Caco-2 (cell line): ENCODE data around the gene SMARCD3. TPM values are rescaled to one million over a fixed set of nuclear protein-coding genes. Genes with fewer than 3 reads are reported as not detected.

Experiments used
- BruUV-seq: library from RNA; stranded (reverse); fragments of 400-500 nt; replicated peaks from 2 replicates; lab custom pipeline; 2021; lab: Mats Ljungman, UMichigan
- CTCF ChIA-PET: fragments of 300-600 bp; sonication (Branson Sonifier 250); formaldehyde crosslinking; loops from one replicate; lab custom pipeline; 2022; ENCODE audit warnings: antibody characterized with exemption; lab: Charles Lee
- POLR2A ChIA-PET: fragments of 300-600 bp; sonication (Branson Sonifier 250); formaldehyde crosslinking; loops from one replicate; lab custom pipeline; 2022; ENCODE audit warnings: antibody characterized with exemption; lab: Charles Lee
- DNase-seq, 2 experiments: peaks; one replicate each; pipeline versions ENCODE4 v3.0.0 to v3.0.0-alpha.2; 2020 to 2022
- H3K27me3 ChIP-seq: replicated peaks from 2 replicates; pipeline ENCODE4 v1.6.0; 2011; ENCODE audit warnings: low read length; ENCODE audit not compliant: control insufficient read depth, insufficient read depth
- H3K36me3 ChIP-seq: 2 replicates; pipeline ENCODE4 v1.5.1; 2011; ENCODE audit warnings: low read length; ENCODE audit not compliant: control insufficient read depth, insufficient read depth
- H3K4me1 ChIP-seq: fragments of 250-450 bp; sonication (Bioruptor Pico); 2 replicates; pipeline ENCODE4 v1.5.1; 2020; ENCODE audit warnings: mild to moderate bottlenecking
- H3K4me3 ChIP-seq: 2 replicates; pipeline ENCODE4 v1.5.1; 2011; ENCODE audit warnings: low read depth, mild to moderate bottlenecking, control low read depth, low read length
- H3K9me3 ChIP-seq: fragments of 250-450 bp; sonication (Bioruptor Pico); 2 replicates; pipeline ENCODE4 v1.5.1; 2020; ENCODE audit warnings: mild to moderate bottlenecking, moderate library complexity
- H3K27ac Mint-ChIP-seq: one replicate; pipeline ENCODE4 v1.8.0; 2022; ENCODE audit warnings: mixed read lengths; ENCODE audit not compliant: unreplicated experiment
- H3K27me3 Mint-ChIP-seq: one replicate; pipeline ENCODE4 v1.8.0; 2022; ENCODE audit warnings: mixed read lengths; ENCODE audit not compliant: insufficient read depth, unreplicated experiment
- H3K36me3 Mint-ChIP-seq: one replicate; pipeline ENCODE4 v1.8.0; 2022; ENCODE audit warnings: mild to moderate bottlenecking, mixed read lengths; ENCODE audit not compliant: insufficient read depth, unreplicated experiment
- H3K4me1 Mint-ChIP-seq: one replicate; pipeline ENCODE4 v1.8.0; 2022; ENCODE audit warnings: low read depth, mixed read lengths; ENCODE audit not compliant: unreplicated experiment
- H3K4me3 Mint-ChIP-seq: one replicate; pipeline ENCODE4 v1.8.0; 2022; ENCODE audit warnings: mild to moderate bottlenecking, moderate library complexity, mixed read lengths; ENCODE audit not compliant: unreplicated experiment
- H3K9me3 Mint-ChIP-seq: one replicate; pipeline ENCODE4 v1.8.0; 2022; ENCODE audit warnings: mixed read lengths; ENCODE audit not compliant: unreplicated experiment
- intact Hi-C: fragments of 100-400 bp; cut with micrococcal nuclease; formaldehyde crosslinking; loops from one replicate; pipeline ENCODE4 v1.10.0; 2022; ENCODE audit not compliant: unreplicated experiment
- total RNA-seq: library from RNA; stranded (reverse); gene quantifications from 2 replicates; pipeline ENCODE4 v1.2.3, GENCODE V29; 2022
- TF ChIP-seq, protein P1 (sequence below), 2 experiments: fragments of 200-600 bp in 1 of 2; IDR thresholded peaks; 1 replicate in 1 of 2; 2 replicates in 1 of 2; pipeline versions ENCODE4 v1.5.1 to v1.8.0; 2011 to 2022; ENCODE audit warnings: antibody characterized with exemption in 1 of 2, control low read depth in 1 of 2, inconsistent platforms in 1 of 2, low read depth in 1 of 2, low read length in 1 of 2, mild to moderate bottlenecking in 1 of 2, moderate library complexity in 1 of 2; ENCODE audit not compliant: insufficient read depth in 1 of 2, severe bottlenecking in 1 of 2, unreplicated experiment in 1 of 2

SMARCD3 gene
- total RNA-seq, 1 experiment from 2014 or later = 27.8 TPM

DNA sequence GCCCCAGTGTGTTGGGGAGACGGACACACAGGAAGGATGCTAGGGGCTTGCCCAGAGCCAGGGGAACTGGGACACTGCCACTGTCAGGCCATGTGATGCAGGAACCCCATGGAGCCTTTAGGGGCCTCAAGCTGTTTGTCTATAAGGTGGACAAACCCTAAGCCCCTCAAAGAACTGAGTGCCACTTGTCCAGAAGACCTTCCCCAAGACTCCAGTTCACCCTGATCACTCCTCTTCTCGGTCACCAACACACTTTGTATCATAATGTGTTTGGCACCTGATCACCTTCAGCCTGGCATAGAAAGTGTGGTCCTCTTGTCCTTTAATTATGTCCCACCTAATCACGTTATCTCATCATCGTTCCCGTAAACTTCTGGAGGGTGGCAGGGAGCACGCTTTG is 38.9 kb downstream of the SMARCD3 start:
- Mint-ChIP-seq H3K27ac (no peak overlapping the region), H3K4me1 (peaks cover 8% of the 10 kb centered on the region), H3K4me3 (no peak overlapping the region), H3K27me3 (peaks cover 16% of the 10 kb centered on the region), H3K36me3 (peaks cover 27% of the 10 kb centered on the region), H3K9me3 (no peaks in the 10 kb centered on the region)
- Histone ChIP-seq H3K36me3 (no peaks in the 10 kb centered on the region), H3K9me3 (no peaks in the 10 kb centered on the region), H3K4me1 (no peaks in the 10 kb centered on the region), H3K4me3 (no peak overlapping the region), H3K27me3 (no peaks in the 10 kb centered on the region; the same call in 1 of the 2 replicates)
- no peak for DNase-seq
- BruUV-seq = no TSS peak
- ChIA-PET CTCF (interaction anchor here (0.6 to 1.3 kb wide), 2 partner anchors 35 to 1423 kb away, joined by 3 read pairs; no protein-coding TSS in a partner anchor), POLR2A (no interaction called here)
- intact Hi-C loops = no loop called here
- TF ChIP-seq, protein P1, sequence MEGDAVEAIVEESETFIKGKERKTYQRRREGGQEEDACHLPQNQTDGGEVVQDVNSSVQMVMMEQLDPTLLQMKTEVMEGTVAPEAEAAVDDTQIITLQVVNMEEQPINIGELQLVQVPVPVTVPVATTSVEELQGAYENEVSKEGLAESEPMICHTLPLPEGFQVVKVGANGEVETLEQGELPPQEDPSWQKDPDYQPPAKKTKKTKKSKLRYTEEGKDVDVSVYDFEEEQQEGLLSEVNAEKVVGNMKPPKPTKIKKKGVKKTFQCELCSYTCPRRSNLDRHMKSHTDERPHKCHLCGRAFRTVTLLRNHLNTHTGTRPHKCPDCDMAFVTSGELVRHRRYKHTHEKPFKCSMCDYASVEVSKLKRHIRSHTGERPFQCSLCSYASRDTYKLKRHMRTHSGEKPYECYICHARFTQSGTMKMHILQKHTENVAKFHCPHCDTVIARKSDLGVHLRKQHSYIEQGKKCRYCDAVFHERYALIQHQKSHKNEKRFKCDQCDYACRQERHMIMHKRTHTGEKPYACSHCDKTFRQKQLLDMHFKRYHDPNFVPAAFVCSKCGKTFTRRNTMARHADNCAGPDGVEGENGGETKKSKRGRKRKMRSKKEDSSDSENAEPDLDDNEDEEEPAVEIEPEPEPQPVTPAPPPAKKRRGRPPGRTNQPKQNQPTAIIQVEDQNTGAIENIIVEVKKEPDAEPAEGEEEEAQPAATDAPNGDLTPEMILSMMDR (IDR thresholded peaks at IDR 0.05; ENCODE audit: insufficient read depth in 1 of 2, low read depth in 1 of 2, low read length in 1 of 2, severe bottlenecking in 1 of 2, unreplicated experiment in 1 of 2) = no peak

DNA sequence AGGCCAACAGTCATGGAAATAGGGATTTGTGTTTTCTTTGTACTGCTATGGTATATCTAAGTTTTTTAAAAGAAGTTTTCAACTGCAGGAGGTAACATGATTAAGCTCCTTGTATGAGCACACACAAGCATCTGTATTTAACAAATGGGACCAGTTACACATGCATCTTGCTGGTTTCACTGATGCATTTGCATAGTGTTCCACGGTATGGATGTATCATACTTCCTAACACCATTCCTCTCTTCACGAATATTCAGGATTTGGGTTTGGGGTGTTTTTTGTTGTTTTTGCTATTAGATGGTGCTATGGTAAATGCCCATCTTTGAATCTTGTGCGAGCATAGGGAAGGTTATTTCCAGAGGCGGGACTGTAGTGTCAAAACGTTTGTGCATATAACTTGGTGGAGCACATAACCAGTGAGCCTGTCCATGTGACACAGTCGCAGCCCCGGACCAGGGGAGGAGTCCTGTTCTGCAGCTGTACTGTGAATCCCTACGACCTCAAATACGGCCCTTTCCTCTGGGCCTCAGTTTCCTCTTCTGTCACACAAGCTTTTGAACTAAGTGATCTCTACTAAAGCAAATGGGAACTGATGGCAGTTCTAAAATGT is 40.1 kb downstream of the SMARCD3 start:
- BruUV-seq = no TSS peak
- TF ChIP-seq, protein P1 (IDR thresholded peaks at IDR 0.05; ENCODE audit: insufficient read depth in 1 of 2, low read depth in 1 of 2, low read length in 1 of 2, severe bottlenecking in 1 of 2, unreplicated experiment in 1 of 2) = no peak
- no peaks in the 10 kb centered on the region for H3K4me1 ChIP-seq
- peaks cover 8% of the 10 kb centered on the region for H3K4me1 Mint-ChIP-seq
- H3K36me3 ChIP-seq = no peaks in the 10 kb centered on the region
- no peaks in the 10 kb centered on the region; the same call in 1 of the 2 replicates for H3K27me3 ChIP-seq
- H3K4me3 Mint-ChIP-seq = no peak overlapping the region
- no peaks in the 10 kb centered on the region for H3K9me3 Mint-ChIP-seq
- H3K27ac Mint-ChIP-seq = no peak overlapping the region
- H3K36me3 Mint-ChIP-seq = peaks cover 26% of the 10 kb centered on the region
- CTCF ChIA-PET = interaction anchor here (1.3 kb wide), 1 partner anchor 36 kb away, joined by 3 read pairs; no protein-coding TSS in a partner anchor
- POLR2A ChIA-PET = no interaction called here
- peaks cover 17% of the 10 kb centered on the region for H3K27me3 Mint-ChIP-seq
- no peak overlapping the region for H3K4me3 ChIP-seq
- intact Hi-C loops = no loop called here
- no peaks in the 10 kb centered on the region for H3K9me3 ChIP-seq
- no peak for DNase-seq

DNA sequence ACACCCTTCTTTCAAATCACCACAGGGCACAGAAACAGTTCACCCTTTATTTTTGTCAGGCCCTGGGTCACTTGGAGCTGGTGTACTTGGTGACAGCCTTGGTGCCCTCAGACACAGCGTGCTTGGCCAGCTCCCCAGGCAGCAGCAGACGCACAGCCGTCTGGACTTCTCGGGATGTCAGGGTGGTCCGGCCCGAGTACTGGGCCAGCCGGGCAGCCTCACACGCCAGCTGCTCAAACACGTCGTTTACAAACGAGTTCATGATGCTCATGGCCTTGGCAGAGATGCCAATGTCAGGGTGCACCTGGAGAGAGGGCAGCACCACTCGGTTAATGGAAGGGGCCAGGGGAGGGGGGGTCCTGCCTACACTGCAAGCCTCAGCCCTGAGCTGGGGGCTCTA is 40.7 kb downstream of the SMARCD3 start:
- TF ChIP-seq, protein P1 (IDR thresholded peaks at IDR 0.05; ENCODE audit: insufficient read depth in 1 of 2, low read depth in 1 of 2, low read length in 1 of 2, severe bottlenecking in 1 of 2, unreplicated experiment in 1 of 2) = no peak
- POLR2A ChIA-PET = no interaction called here
- Histone ChIP-seq H3K4me3 (no peak overlapping the region), H3K27me3 (no peaks in the 10 kb centered on the region; the same call in 1 of the 2 replicates), H3K9me3 (no peaks in the 10 kb centered on the region), H3K36me3 (no peaks in the 10 kb centered on the region), H3K4me1 (no peaks in the 10 kb centered on the region)
- DNase-seq = no peak
- H3K27ac Mint-ChIP-seq = no peak overlapping the region
- peaks cover 8% of the 10 kb centered on the region for H3K4me1 Mint-ChIP-seq
- intact Hi-C loops = no loop called here
- peaks cover 17% of the 10 kb centered on the region for H3K27me3 Mint-ChIP-seq
- BruUV-seq = no TSS peak
- CTCF ChIA-PET = interaction anchor here (0.7 kb wide), 1 partner anchor 31 kb away, joined by 4 read pairs; no protein-coding TSS in a partner anchor
- H3K9me3 Mint-ChIP-seq = no peaks in the 10 kb centered on the region
- peaks cover 20% of the 10 kb centered on the region for H3K36me3 Mint-ChIP-seq
- H3K4me3 Mint-ChIP-seq = no peak overlapping the region
